Raji (cell line): ENCODE data around the gene BLCAP.

Experiments
- POLR2A ChIP-seq: IDR thresholded peaks from 2 replicates; pipeline ENCODE4 v1.6.1; 2011; ENCODE audit warnings: low read depth, low read length, control low read depth; ENCODE audit not compliant: insufficient read depth

Gene BLCAP

DNA sequence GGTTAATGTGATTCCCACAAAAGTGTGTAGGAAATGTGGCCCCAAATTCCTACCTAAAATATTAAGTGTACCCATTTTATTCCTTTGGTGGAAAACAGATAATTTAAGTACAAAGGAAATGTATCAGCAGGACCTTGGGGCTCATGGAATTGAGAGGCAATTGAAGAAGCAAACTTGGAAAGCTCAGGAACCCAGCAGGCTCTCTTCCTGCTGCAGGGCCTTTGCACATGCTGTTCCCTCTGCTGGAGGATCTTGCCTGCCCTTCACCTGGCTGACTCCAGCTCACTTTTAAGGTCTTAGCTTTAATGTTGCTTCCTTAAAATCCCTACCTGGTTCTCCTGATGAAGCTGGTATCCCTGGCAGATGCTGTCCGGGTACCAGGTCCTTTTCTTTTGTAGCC is 9.8 kb upstream of the BLCAP start:
- TF ChIP-seq POLR2A: no peak

DNA sequence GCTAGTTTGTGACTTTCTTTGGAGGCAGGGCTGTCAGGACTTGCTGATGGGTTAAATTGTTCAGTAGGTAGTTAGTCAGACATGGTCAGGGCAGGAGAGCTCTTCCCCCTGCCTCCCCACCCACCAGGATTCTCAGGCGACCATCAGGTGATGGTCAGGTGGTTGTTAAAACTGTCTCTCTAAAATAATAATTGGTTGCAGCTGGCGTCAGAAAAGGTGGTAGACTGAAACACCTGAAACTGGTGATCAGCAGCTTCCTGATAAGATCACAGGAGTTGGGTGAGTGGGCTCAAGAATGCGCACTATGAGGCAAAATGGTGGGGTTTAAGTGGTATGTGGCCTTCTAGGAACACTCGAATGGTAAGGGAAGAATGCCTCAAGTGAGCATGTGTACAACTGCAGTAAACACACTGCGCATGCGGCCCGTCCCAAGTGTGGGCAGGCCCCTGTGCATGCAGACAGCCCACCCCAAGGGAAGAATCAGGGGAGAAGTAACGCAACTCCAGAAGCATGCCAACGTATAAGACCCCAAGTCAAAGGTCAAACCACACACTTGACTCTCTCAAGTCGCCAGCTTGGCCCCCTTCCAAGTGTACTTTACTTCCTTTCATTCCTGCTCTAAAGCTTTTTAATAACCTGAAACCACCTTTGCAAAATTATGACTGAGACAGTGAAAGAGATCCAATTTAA is 7.9 kb upstream of the BLCAP start:
- no peak for TF ChIP-seq POLR2A

DNA sequence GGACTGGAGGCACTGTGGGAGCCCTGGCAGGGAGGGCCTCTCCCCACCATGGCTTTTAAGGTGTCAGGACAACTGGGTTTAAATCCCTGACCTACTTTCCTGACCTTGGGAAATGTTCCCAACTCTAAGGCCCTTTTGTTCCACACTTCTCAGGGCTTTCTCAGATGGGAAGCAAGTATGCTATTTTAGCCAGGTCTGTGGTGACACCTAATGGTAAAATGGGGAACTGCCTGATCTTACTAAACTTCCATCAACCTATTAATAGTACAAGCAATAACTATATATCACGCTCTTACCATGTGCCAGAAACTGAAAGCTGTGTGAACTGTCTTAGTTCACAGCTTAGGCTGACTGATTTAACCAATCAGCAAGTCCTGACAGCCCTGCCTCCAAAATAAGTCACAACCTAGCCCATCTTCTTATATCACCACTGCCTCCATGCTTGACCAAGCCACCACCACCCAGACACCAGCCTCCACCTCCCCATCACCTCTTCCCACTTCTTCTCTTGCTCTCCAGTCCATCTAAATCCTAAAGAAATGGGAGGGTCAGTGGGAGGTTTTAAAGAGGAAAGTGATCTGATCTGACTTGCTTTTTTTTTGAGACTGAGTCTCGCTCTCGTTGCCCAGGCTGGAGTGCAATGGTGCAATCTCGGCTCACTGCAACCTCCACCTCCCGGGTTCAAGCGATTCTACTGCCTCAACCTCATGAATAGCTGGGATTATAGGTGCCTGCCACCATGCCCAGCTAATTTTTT is 6.9 kb upstream of the BLCAP start:
- TF ChIP-seq POLR2A: no peak

DNA sequence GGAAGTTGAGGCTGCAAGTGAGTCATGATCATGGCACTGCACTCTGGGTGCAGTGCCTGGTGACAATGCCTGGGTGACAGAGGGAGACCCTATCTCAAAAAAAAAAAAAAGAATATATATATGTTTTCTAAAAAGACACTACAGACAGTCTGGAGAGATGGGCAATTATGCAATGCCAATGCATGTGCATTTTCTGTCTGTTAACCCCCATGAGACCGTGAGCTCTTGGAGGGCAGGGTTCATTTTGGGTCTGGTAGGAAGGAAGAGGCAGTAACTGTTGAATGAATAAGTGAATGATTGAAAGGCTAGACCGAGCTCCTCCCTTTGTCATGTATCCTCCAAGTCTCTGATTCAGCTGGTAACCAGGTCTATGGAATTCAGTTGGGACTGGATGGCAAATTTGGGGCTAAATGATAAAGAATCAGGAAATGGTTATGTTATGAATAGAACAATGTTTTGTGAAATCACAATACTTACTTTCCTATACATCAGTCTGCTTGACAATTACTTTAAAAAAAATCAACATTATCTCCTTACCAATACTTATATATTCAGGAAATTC is 5.6 kb upstream of the BLCAP start:
- TF ChIP-seq POLR2A: no peak

DNA sequence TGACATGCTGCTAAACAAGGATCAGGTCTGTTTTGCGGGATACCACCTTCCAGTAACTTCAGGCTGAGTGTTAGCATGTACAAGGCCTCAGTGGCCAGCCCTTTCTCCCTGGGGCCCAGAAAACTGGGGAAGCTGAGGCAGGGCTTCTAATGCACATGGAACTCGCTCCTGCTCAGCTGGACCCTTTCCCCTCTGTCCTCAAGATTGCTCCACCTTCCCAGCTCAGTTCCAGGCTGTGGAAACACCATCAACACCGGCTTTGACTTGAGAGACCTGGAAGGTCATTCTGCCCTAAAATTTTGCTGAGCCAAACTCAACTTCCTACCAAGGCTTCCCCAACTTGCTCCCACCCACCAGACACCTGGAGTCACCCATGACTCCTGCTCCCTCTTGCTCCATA is 4.2 kb upstream of the BLCAP start:
- no peak for TF ChIP-seq POLR2A

DNA sequence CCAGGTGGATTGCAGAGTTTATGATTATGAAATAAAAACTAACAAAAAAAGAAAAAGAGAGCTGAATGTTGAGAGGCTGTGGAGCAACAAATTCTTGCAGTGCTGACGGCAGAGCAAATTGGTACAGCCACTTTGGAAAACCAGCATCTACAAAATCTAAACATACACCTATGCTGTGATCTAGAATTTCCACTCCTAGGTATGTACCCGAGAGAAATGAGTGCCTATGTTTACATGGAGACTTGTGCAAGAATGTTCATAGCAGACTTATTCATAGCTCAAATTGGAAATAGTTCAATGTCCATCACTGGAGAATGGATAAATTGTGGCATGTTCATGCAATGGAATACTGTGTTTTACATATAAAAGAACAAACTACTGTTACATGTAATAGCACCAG is 3.0 kb upstream of the BLCAP start:
- TF ChIP-seq POLR2A: no peak

DNA sequence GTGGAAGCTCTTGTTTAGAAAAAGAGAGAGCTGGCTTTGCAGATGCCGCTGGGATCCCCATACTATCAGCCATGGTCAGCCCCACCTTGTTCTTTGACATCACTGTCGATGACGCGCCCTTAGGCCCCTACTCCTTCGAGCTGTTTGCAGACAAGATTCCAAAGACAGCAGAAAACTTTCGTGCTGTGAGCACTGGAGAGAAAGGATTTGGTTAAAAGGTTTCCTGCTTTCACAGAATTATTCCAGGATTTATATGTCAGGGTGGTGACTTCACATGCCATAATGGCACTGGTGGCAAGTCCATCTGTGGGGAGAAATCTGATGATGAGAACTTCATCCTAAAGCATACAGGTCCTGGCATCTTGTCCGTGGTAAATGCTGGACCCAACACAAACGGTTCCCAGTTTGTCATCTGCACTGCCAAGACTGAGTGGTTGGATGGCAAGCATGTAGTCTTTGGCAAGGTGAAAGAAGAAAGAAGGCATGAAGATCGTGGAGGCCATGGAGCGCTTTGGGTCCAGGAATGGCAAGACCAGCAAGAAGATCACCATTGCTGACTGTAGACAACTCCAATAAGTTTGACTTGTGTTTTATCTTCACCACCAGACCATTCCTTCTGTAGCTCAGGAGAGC is 2.4 kb upstream of the BLCAP start:
- TF ChIP-seq POLR2A: no peak

DNA sequence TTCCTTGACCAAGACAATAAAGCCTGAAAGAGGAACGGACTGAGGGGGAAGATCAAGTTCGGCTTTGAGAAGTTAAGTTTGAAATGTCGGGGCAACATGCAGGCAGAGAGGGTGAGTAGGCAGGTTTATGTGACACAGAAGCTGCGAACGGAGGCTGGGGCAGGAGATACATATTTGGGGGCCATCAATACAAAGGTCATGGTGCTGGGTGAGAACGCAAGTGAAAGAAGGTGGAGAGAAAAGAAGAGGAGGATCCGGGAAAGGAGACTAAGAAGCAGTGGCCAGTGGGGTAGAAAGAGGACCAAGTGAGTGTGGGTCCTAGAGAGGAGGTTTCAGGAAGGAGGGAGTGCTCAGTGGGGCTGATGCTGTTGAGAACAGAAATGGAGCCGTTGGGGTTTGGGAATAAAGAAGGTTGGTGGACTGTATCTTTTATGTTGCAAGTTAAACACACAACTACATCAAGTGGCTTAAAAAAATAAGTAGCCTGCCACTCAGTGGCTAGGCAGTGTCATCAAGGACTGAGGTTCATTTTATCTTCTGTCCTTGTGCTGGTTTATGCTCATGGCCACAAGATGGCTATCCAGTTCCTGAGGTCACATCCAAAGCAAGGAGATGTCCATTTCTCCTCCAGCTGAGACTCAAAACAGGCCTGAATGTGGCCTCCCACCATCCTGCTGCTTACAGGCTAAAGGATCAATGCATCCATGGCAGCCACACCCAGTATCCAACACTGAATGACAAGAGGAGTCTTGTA is 1.7 kb upstream of the BLCAP start:
- no peak for TF ChIP-seq POLR2A

DNA sequence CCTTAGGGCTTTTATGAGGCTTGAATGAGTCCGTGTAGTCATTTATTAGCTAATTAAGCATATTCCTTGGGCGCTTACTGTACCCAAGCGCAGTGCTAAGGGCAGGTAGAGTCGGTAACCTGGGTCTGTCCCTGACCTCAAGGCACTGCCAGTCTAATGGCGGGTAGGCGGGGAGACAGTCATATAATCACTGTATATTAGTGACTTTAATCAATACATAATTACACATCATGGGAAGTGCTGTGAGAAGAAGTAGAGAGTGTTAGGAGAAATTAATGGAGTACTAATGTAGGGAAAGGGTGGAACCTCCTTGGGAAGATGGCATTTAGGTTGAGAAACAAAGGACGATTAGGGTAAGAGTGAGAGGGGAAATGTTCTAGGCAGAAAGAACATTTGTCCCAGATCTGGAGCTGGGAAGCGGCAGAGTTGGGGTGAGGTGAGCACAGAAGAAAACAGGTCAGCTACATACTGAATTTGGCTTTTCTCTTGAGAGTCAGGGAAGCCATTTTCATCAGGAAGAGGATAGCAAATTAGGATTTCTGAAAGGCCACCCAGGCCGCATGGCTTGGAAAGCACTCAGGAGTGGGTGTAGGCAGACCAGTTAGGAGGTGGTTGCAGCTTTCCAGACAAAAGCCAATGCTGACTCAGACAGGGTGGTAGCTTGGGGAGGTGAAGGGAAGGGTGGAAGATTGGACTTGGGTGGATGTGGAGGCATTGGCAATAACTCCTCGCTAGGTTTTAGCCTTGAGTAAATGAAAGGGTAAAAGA is 954 bp upstream of the BLCAP start:
- TF ChIP-seq POLR2A: no peak

DNA sequence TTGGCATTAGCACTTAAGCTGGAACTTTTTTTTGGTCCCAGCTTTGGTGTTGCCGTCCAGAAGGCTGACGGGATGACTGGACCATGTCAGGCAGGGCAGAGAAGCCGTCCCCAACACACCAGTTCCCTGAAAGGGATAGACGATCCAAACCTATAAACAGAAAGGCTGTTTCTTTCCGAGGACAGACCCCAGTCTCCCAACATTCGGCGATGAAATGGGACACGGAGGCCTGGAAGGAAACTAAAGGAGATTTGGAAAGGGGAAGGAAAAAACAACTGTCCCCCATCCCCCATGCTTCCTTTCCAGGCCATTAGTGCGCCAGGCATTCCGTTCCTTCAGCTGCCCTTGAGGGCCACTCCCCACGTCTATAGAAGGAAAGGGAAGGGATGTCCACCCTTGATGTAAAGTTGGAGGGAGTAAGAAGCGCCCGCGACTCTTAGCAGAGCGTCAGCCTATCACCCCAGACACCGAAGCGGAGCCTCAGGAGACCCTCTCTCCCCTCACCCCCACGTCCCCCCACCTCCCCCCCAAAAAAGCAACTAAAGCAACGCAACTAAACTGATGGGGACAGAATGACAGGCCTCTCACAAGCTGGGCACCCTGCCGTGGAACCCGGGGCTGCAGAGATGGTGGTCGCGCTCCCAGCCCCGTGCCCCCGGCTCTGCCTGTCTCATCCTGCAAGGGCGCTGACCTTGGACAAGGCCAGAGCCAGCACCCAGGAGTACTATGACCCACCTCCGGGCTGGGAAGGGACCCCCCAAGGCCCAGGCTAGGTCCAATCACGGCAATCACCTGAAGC is 638 bp downstream of the BLCAP start:
- no peak for TF ChIP-seq POLR2A

DNA sequence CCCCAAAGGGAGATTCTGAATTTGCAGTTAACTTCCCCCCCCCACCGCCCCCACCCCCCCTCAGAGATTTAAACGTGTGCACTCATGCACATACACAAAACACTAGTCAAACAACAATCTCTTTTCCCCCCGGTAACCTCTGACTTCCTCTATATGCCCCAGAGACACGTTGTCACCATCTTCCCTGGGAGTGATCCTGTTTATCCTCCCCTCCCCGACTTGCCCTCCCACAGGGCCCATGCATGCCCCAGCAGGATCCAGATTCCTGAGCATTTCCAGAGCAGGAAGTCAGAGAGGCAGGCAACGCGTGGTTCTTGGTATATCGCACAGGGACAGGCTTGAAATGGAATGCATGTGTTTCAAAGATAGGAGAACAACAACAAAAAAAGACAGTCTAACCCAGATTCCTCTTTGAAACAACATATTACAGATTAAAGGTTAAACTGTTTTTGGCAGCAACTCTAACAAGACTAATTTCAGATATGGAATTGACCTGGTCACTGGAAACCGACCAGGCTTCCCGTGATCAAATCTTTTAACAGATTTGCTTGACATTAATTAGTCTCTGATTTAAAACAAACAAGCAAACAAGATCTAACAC is 1.3 kb downstream of the BLCAP start:
- TF ChIP-seq POLR2A: no peak

DNA sequence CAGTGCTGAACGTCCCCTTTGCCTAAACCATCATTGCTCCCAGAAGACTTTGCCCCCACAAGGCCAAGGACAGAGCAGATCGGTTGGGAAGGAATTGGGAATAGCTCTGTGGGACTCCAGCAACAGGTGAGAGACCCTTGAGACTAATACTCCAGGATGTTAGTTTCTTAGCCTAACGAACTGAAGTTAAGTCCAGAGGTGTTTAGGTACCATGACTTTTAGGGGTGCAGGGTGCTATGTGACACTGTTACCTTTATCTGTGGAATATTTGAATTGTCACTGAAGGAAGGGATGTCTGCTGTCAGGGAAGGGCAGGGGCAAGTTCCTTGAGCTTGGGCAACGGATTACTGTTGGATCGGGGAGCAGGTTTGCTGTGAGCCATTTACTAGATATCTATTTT is 1.9 kb downstream of the BLCAP start:
- no peak for TF ChIP-seq POLR2A
